GM23338 (cell line): ENCODE measurements around the gene GSAP. TPM values are rescaled to one million over a fixed set of nuclear protein-coding genes. Genes with fewer than 3 reads are reported as not detected.

Experiments
- ATAC-seq: fragments of 200-7000 bp; cut with Tn5 transposase; 3 replicates; pipeline ENCODE4 v1.9.1; 2020
- DNase-seq: peaks from one replicate; pipeline ENCODE4 v3.0.0-alpha.2; 2015; ENCODE audit warnings: low spot score
- H2AFZ ChIP-seq: fragments of 200-600 bp; sonication (generic); 2 replicates; pipeline ENCODE4 v1.8.0; 2016; ENCODE audit warnings: antibody characterized with exemption, mild to moderate bottlenecking, moderate library complexity
- H3F3A ChIP-seq: fragments of 200-600 bp; sonication (generic); replicated peaks from 2 replicates; pipeline ENCODE4 v1.8.0; 2017; ENCODE audit warnings: antibody characterized with exemption, mixed run types, low read depth
- H3K27ac ChIP-seq: fragments of 200-600 bp; sonication (generic); 2 replicates; pipeline ENCODE4 v1.6.1; 2016; ENCODE audit warnings: low read depth
- H3K27me3 ChIP-seq: fragments of 200-600 bp; sonication (generic); 2 replicates; pipeline ENCODE4 v1.8.0; 2016; ENCODE audit warnings: mild to moderate bottlenecking, mixed run types, moderate library complexity; ENCODE audit not compliant: insufficient read depth
- H3K36me3 ChIP-seq: fragments of 200-600 bp; sonication (generic); 2 replicates; pipeline ENCODE4 v1.8.0; 2016; ENCODE audit warnings: mild to moderate bottlenecking; ENCODE audit not compliant: insufficient read depth
- H3K4me1 ChIP-seq: fragments of 200-600 bp; sonication (generic); 2 replicates; pipeline ENCODE4 v1.8.0; 2016; ENCODE audit warnings: mild to moderate bottlenecking, moderate library complexity; ENCODE audit not compliant: insufficient read depth
- H3K4me2 ChIP-seq: fragments of 200-600 bp; sonication (generic); 2 replicates; pipeline ENCODE4 v1.7.1; 2017; ENCODE audit warnings: mixed run types
- H3K4me3 ChIP-seq: fragments of 200-600 bp; sonication (generic); 2 replicates; pipeline ENCODE4 v1.6.1; 2016; ENCODE audit warnings: mixed run types
- H3K79me2 ChIP-seq: fragments of 200-600 bp; sonication (generic); replicated peaks from 2 replicates; pipeline ENCODE4 v1.8.0; 2017; ENCODE audit warnings: mild to moderate bottlenecking; ENCODE audit not compliant: insufficient read depth
- H3K9me2 ChIP-seq: fragments of 200-600 bp; sonication (generic); 2 replicates; pipeline ENCODE4 v1.8.0; 2017; ENCODE audit not compliant: insufficient read depth
- H4K20me1 ChIP-seq: fragments of 200-600 bp; sonication (generic); replicated peaks from 2 replicates; pipeline ENCODE4 v1.8.0; 2017; ENCODE audit warnings: mild to moderate bottlenecking; ENCODE audit not compliant: insufficient read depth
- H3K27ac Mint-ChIP-seq: 2 replicates; pipeline ENCODE4 v1.8.0; 2020; ENCODE audit warnings: inconsistent platforms, mild to moderate bottlenecking, moderate library complexity, mixed read lengths
- H3K27me3 Mint-ChIP-seq: 3 replicates; pipeline ENCODE4 v1.8.0; 2022; ENCODE audit warnings: low read depth, mild to moderate bottlenecking, moderate library complexity, mixed read lengths, inconsistent platforms; ENCODE audit not compliant: insufficient read depth, poor library complexity
- H3K36me3 Mint-ChIP-seq: 3 replicates; pipeline ENCODE4 v1.8.0; 2021; ENCODE audit warnings: low read depth, mild to moderate bottlenecking, inconsistent platforms, moderate library complexity, mixed read lengths
- H3K4me1 Mint-ChIP-seq: 3 replicates; pipeline ENCODE4 v1.8.0; 2020; ENCODE audit warnings: mild to moderate bottlenecking, inconsistent platforms, mixed read lengths
- H3K4me3 Mint-ChIP-seq: 3 replicates; pipeline ENCODE4 v1.8.0; 2021; ENCODE audit warnings: moderate library complexity, mild to moderate bottlenecking, inconsistent platforms, mixed read lengths
- H3K9me3 Mint-ChIP-seq: 3 replicates; pipeline ENCODE4 v1.8.0; 2020; ENCODE audit warnings: moderate library complexity, mild to moderate bottlenecking, inconsistent platforms, mixed read lengths
- CREB1 ChIP-seq: fragments of 250-450 bp; sonication (Bioruptor Pico); IDR thresholded peaks from 2 replicates; pipeline ENCODE4 v1.5.0; 2020; ENCODE audit warnings: low read depth, mild to moderate bottlenecking, moderate library complexity
- EZH2phosphoT487 ChIP-seq: fragments of 200-600 bp; sonication (generic); IDR thresholded peaks from one replicate; pipeline ENCODE4 v1.8.1; 2018; ENCODE audit warnings: antibody characterized with exemption; ENCODE audit not compliant: unreplicated experiment
- JUNB ChIP-seq: IDR thresholded peaks from one replicate; pipeline ENCODE4 v1.6.1; 2016; ENCODE audit warnings: antibody characterized with exemption; ENCODE audit not compliant: unreplicated experiment
- POLR2AphosphoS5 ChIP-seq: IDR thresholded peaks from 2 replicates; pipeline ENCODE4 v1.6.1; 2016; ENCODE audit warnings: antibody characterized with exemption, low read depth
- ZNF114 ChIP-seq: fragments of 250-450 bp; sonication (Bioruptor Pico); IDR thresholded peaks from 2 replicates; pipeline ENCODE4 v1.5.0; 2020; ENCODE audit warnings: mild to moderate bottlenecking, moderate library complexity
- polyA plus RNA-seq: library from polyadenylated mRNA; unstranded; fragments of >200 nt; fragmentation: Nextera tagmentation; extraction: Ambion mirVana; gene quantifications from 2 replicates; pipeline ENCODE4 v1.2.1, GENCODE V29; 2016
- total RNA-seq: library from RNA; depleted of rRNA; stranded (reverse); fragments of >200 nt; shearing (Covaris generic); gene quantifications from 2 replicates; pipeline ENCODE4 v1.2.3, GENCODE V29; 2014
- TF ChIP-seq, protein P1 (sequence below): IDR thresholded peaks from one replicate; pipeline ENCODE4 v1.6.1; 2018; ENCODE audit warnings: antibody characterized with exemption; ENCODE audit not compliant: unreplicated experiment
- TF ChIP-seq, protein P2 (sequence below): fragments of 250-450 bp; sonication (Bioruptor Pico); IDR thresholded peaks from 2 replicates; pipeline ENCODE4 v1.5.0; 2020; ENCODE audit warnings: mild to moderate bottlenecking, moderate library complexity
- TF ChIP-seq, protein P3 (sequence below): IDR thresholded peaks from 2 replicates; pipeline ENCODE4 v1.6.1; 2016; ENCODE audit warnings: antibody characterized with exemption

The GSAP gene
- total and polyA plus RNA-seq, 2 experiments from 2014 or later = 0.63 to 1.1 TPM

DNA sequence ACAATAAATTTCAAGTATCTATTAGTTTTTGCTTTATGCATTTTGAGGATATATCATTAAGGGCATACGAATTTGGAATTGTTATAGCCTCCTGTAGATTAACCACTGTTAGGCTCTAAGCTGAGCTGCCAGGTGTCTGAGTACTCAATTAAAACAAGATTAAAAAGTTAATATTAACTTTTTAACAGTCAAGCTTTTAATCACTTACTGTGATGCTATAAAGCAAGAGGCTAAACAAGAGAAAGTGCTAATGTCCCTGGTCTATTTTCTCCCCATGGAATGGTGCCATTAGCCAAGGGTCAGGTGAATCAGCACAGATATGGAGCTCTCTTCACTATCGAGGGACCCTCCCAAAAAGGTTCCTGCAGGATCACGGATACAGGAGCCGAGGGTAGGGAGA lies 9.7 kb downstream of the GSAP start (continued):
- TF ChIP-seq ZNF114 (CRISPR knock-in tag) (no peak), POLR2AphosphoS5 (no peak)
- TF ChIP-seq, protein P1, sequence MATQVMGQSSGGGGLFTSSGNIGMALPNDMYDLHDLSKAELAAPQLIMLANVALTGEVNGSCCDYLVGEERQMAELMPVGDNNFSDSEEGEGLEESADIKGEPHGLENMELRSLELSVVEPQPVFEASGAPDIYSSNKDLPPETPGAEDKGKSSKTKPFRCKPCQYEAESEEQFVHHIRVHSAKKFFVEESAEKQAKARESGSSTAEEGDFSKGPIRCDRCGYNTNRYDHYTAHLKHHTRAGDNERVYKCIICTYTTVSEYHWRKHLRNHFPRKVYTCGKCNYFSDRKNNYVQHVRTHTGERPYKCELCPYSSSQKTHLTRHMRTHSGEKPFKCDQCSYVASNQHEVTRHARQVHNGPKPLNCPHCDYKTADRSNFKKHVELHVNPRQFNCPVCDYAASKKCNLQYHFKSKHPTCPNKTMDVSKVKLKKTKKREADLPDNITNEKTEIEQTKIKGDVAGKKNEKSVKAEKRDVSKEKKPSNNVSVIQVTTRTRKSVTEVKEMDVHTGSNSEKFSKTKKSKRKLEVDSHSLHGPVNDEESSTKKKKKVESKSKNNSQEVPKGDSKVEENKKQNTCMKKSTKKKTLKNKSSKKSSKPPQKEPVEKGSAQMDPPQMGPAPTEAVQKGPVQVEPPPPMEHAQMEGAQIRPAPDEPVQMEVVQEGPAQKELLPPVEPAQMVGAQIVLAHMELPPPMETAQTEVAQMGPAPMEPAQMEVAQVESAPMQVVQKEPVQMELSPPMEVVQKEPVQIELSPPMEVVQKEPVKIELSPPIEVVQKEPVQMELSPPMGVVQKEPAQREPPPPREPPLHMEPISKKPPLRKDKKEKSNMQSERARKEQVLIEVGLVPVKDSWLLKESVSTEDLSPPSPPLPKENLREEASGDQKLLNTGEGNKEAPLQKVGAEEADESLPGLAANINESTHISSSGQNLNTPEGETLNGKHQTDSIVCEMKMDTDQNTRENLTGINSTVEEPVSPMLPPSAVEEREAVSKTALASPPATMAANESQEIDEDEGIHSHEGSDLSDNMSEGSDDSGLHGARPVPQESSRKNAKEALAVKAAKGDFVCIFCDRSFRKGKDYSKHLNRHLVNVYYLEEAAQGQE = no peak

DNA sequence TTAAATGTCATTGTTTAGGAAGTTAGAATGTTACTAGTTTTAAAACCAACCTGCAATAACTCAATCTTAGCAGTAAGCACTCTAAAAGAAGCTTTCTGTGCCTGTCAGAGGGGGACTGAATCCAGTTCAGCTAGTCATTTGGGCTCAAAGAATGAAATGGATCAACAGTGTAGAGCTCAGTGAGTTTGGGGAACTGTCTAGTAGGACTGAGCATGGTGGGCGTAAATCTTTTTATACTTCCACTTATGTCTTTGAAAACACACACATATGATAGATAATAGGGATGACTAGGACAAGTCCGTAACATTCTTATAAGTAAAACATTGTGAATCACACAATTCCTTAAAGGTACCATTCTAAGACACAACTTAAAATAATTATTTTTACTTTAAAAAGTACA lies 11.5 kb downstream of the GSAP start:
- H2AFZ ChIP-seq = peak overlapping the region; percentile 11; the same call in 1 of the 2 replicates
- no peak for DNase-seq
- H3K27ac ChIP-seq = no peak overlapping the region
- peaks cover 11% of the 10 kb centered on the region for H3K4me1 Mint-ChIP-seq
- H3K9me3 Mint-ChIP-seq = no peaks in the 10 kb centered on the region
- H3F3A ChIP-seq = no peaks in the 10 kb centered on the region
- H3K9me2 ChIP-seq = no peaks in the 10 kb centered on the region
- H3K27ac Mint-ChIP-seq = no peak overlapping the region
- H3K27me3 Mint-ChIP-seq = peaks cover 2% of the 10 kb centered on the region
- no peak for ATAC-seq
- no peaks in the 10 kb centered on the region for H3K27me3 ChIP-seq
- peaks cover 11% of the 10 kb centered on the region for H3K4me1 ChIP-seq
- H3K4me3 Mint-ChIP-seq = no peak overlapping the region
- H3K36me3 Mint-ChIP-seq = no peaks in the 10 kb centered on the region
- H3K79me2 ChIP-seq = no peaks in the 10 kb centered on the region
- no peak overlapping the region for H3K4me3 ChIP-seq
- H4K20me1 ChIP-seq = no peaks in the 10 kb centered on the region
- H3K36me3 ChIP-seq = no peaks in the 10 kb centered on the region
- no peak overlapping the region for H3K4me2 ChIP-seq
- TF ChIP-seq JUNB = no peak
- TF ChIP-seq, protein P2, sequence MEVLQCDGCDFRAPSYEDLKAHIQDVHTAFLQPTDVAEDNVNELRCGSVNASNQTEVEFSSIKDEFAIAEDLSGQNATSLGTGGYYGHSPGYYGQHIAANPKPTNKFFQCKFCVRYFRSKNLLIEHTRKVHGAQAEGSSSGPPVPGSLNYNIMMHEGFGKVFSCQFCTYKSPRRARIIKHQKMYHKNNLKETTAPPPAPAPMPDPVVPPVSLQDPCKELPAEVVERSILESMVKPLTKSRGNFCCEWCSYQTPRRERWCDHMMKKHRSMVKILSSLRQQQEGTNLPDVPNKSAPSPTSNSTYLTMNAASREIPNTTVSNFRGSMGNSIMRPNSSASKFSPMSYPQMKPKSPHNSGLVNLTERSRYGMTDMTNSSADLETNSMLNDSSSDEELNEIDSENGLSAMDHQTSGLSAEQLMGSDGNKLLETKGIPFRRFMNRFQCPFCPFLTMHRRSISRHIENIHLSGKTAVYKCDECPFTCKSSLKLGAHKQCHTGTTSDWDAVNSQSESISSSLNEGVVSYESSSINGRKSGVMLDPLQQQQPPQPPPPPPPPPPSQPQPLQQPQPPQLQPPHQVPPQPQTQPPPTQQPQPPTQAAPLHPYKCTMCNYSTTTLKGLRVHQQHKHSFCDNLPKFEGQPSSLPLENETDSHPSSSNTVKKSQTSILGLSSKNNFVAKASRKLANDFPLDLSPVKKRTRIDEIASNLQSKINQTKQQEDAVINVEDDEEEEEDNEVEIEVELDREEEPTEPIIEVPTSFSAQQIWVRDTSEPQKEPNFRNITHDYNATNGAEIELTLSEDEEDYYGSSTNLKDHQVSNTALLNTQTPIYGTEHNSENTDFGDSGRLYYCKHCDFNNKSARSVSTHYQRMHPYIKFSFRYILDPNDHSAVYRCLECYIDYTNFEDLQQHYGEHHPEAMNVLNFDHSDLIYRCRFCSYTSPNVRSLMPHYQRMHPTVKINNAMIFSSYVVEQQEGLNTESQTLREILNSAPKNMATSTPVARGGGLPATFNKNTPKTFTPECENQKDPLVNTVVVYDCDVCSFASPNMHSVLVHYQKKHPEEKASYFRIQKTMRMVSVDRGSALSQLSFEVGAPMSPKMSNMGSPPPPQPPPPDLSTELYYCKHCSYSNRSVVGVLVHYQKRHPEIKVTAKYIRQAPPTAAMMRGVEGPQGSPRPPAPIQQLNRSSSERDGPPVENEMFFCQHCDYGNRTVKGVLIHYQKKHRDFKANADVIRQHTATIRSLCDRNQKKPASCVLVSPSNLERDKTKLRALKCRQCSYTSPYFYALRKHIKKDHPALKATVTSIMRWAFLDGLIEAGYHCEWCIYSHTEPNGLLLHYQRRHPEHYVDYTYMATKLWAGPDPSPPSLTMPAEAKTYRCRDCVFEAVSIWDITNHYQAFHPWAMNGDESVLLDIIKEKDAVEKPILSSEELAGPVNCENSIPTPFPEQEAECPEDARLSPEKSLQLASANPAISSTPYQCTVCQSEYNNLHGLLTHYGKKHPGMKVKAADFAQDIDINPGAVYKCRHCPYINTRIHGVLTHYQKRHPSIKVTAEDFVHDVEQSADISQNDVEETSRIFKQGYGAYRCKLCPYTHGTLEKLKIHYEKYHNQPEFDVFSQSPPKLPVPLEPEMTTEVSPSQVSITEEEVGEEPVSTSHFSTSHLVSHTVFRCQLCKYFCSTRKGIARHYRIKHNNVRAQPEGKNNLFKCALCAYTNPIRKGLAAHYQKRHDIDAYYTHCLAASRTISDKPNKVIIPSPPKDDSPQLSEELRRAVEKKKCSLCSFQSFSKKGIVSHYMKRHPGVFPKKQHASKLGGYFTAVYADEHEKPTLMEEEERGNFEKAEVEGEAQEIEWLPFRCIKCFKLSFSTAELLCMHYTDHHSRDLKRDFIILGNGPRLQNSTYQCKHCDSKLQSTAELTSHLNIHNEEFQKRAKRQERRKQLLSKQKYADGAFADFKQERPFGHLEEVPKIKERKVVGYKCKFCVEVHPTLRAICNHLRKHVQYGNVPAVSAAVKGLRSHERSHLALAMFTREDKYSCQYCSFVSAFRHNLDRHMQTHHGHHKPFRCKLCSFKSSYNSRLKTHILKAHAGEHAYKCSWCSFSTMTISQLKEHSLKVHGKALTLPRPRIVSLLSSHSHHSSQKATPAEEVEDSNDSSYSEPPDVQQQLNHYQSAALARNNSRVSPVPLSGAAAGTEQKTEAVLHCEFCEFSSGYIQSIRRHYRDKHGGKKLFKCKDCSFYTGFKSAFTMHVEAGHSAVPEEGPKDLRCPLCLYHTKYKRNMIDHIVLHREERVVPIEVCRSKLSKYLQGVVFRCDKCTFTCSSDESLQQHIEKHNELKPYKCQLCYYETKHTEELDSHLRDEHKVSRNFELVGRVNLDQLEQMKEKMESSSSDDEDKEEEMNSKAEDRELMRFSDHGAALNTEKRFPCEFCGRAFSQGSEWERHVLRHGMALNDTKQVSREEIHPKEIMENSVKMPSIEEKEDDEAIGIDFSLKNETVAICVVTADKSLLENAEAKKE (CRISPR knock-in tag) = no peak
- TF ChIP-seq, protein P3, sequence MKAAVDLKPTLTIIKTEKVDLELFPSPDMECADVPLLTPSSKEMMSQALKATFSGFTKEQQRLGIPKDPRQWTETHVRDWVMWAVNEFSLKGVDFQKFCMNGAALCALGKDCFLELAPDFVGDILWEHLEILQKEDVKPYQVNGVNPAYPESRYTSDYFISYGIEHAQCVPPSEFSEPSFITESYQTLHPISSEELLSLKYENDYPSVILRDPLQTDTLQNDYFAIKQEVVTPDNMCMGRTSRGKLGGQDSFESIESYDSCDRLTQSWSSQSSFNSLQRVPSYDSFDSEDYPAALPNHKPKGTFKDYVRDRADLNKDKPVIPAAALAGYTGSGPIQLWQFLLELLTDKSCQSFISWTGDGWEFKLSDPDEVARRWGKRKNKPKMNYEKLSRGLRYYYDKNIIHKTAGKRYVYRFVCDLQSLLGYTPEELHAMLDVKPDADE = no peak
- TF ChIP-seq, protein P1 = no peak
- no peak for TF ChIP-seq POLR2AphosphoS5
- TF ChIP-seq CREB1 (CRISPR knock-in tag) = no peak
- TF ChIP-seq EZH2phosphoT487 = no peak
